Measurements from ENCODE around the gene SLC39A13.

Gene SLC39A13

DNA sequence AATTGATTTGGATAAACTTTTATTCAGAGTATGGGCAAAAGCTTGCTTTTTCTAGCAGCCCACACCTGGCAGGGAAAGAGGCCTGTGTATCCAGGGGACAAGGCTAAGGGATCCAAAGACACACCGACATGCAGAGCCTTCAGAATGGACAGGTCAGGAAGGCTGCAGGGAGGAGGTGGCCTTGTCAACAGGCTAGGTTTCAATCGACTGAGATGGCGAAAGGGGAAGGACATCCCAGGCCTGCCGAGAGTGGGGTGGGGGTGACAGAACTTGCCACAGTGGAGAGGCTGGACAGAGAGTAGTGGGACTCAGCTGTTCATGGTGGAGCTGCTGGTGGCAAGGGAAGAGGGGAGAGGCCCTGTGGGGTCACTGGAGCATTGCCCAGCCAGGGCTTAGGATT lies 5.3 kb upstream of the SLC39A13 start:
- DNase-seq (ENCODE audit: low read depth in 3 of 3), result no peak

DNA sequence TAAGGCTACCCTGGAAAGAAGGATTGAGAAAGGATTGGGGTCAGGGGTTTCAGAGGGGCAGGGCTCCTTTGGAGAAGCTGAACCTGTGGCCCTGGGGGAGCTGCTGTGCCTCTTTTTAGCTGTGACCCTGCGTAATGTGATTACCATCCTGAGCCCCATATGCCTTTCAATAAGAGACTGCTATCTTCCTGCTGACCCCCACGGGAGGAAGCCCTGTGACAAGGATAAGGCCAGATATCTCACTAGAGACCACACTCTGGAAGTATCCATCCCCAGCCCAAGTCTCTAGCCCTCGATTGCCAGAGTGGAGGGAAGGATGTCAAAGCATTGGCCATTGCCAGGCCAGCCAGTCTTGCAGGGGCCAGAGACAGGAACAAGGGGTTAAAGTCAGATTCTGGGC lies 4.8 kb upstream of the SLC39A13 start:
- no peak for DNase-seq (ENCODE audit: low read depth in 3 of 3)

DNA sequence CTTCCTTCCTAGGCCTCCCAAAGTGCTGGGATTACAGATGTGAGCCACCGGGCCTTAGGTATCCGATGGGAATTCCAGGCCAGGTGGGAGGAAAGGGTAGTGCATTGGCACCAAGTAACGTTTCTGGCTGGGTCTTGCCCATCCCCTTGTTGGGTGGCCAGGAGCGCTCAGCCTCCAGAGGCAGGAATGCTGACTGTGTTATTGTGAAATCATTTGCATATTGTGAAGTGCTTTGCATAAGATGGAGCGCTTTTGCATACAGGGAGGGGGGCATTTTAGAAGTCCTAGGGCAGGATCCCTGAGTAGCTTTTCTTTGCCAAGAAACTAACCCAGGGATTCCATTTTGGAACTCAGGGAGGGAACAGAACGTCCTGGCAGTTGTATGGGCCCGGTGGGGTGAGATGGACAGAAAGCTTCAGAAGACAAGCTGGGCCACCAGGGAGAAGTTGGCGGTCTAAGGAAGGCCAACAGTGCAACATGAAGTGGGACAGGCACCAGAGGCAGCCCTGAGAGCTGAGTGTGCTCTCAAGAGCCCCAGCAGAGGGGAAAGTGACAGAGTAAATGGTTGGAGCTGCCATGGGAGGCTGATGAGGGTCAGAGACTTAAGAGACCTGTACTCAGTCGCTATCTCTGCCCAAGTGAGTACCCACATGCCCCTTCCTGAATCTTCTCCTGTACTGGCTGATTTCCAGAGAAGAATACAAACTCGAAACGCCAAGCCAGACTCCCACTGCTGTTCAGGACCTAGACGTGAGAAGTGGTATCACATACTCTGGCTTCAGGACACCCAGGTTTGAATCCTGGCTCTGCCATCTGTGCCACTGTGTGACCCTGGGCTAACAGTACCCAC lies 1.3 kb upstream of the SLC39A13 start:
- DNase-seq (ENCODE audit: low read depth in 3 of 3), result no peak

DNA sequence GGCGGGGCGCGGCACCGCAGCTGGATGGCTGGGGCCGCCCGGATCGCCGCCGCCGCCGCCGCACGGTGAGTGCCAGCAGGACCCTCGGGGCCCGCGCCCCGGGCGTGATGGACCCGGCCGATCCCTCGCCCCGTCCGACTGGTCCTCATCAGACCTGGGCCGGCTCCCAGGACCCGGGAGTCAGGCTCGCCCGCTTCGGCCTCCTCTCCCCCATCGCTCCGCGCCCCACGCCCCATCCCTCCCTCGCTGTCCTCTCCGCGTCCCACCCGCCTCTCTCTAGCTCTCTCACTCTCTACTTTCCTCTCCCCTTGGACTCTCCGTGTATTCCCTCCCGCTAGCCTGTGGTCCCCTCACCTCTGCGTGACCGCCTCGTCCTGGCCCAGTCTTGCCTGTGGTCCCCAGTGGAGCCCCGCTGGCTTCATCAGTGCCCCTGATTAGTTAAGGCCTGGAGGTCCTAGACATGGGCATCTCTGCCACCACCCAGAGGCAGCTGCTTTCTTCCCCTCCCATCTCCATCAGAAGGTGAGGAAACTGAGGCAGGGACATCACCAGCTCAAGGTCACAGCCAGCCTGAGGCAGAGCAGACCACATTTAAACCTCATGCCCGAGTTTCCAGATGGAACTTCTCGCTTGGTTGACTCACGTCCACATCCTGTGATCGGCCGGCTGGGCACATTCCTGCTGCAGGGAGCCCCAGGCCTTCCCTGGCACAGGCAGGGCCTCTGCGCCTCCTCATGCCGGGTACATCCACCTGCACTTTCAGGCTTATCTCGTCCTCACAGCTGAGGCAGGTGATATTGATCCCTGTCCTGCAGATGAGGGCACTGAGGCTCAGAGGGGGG lies 429 bp downstream of the SLC39A13 start:
- no peak for DNase-seq (ENCODE audit: low read depth in 3 of 3)

DNA sequence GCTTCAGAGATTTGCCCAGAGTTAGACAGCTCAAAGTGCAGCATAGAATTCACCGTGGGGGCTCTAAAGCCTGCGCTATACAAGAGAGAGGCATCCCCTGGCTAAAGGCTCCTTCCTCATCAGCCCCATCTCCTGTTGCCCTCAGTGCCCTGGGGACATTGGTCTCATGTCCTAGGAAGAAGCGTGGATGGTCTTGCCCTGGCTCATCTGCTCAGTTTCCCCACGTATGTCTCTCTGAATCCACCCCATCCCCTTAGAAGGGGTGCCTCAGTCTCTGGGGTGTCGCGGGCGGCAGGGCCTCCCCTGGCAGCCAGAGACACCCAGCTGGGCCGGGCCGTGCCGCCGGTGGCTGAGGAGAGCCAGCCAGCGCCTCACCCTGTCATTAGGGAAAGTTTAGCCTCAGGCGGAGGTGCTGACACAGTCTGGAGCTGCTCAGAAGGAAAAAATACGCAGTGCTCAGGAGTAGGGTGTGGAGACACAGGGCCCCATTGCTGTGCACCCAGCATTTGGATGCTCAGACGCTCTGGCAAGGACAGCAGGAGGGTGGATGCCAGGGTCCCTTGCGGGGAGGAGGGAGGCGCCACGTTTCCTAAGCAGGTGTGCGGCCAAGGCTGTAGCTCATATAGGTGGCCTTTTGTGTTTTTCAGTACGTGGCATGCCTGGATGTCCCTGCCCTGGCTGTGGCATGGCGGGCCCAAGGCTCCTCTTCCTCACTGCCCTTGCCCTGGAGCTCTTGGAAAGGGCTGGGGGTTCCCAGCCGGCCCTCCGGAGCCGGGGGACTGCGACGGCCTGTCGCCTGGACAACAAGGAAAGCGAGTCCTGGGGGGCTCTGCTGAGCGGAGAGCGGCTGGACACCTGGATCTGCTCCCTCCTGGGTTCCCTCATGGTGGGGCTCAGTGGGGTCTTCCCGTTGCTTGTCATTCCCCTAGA lies 1.3 kb downstream of the SLC39A13 start:
- DNase-seq (ENCODE audit: low read depth in 3 of 3), result no peak

DNA sequence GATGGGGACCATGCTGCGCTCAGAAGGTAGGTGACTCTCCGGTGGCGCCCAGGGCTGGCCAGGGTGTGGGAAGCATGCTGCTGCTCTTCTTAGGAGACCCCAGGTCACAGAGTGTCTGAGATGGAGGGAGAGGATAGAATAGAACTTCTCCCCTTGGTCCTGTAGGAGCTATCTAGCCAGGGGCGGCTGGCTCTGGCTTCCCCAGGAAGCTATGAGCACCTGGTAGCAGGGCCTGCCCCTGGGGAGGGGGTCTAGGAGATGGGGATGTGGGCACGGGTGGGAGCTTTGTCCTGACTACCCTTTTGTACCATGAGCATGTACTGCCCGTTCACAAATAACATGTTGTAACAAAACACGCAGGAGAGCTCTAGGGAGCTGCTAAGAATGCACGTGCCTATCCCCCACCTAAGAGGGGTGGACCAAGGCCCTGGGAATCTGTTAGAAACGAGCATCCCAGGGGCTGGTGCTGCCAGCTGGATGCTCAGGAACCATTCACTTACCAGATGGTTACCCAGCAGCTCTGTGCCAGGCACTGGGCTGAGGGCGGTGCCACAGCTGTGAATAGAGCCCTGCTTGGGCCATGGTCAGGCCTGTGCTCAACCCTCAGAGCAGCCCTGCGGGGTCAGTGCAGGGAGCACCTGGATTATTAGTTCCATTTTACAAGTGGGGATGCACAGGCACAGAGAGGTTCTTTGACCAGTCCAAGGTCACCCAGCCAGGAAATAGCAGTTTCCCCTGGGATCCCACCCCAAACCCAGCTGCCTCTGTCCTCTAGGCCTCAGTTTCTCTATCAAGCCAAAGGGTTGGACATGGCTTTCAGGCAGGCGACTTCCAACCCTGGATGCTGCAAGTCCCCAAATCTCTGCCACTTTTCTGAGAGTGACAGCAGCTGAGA lies 2.2 kb downstream of the SLC39A13 start:
- DNase-seq (ENCODE audit: low read depth in 3 of 3), result no peak

DNA sequence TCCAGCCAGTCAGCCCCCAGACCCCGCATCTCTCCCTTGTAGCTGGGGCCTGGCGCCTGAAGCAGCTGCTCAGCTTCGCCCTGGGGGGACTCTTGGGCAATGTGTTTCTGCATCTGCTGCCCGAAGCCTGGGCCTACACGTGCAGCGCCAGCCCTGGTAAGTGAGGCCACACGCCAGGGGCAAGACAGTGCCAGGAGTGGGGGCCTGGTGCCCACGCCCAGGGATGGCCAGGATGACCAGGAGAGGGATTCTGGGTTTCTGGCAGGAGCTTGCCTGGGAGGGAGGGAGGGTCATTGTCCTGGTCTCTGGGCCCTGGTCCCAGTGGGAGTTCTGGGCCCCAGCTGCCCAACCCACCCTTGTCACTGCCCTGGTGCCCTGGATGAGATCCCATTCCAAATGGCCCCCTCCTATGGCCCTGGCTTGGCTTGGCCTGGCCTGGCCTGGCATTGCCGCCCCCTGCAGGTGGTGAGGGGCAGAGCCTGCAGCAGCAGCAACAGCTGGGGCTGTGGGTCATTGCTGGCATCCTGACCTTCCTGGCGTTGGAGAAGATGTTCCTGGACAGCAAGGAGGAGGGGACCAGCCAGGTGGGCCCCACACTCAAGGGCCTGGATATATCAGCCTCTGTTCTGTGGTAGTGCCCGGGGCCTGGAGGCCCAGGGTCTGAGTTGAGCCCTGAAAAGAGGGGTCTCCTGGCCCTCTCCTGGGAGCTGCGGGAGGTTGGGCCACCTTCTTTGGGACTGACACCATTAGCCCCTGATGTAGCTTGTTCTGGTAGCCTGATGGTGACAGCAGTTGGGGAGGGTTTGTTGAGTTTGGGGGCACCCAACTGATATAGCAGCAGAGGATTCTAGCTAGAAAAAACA lies 3.7 kb downstream of the SLC39A13 start:
- peak in 2 of 3 donors; percentile 45 to 53 for DNase-seq (ENCODE audit: low read depth in 3 of 3)

DNA sequence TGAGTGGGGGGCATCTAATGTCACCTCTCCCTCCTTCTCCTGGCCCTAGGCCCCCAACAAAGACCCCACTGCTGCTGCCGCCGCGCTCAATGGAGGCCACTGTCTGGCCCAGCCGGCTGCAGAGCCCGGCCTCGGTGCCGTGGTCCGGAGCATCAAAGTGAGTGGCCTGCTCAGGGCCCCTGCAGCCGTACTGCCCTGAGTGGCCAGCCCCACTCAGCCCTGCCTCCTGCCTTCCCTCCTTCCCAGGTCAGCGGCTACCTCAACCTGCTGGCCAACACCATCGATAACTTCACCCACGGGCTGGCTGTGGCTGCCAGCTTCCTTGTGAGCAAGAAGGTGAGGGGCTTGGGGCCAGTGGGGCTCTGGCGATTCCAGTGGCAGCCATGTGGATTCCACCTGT lies 5.0 kb downstream of the SLC39A13 start:
- no peak for DNase-seq (ENCODE audit: low read depth in 3 of 3)

DNA sequence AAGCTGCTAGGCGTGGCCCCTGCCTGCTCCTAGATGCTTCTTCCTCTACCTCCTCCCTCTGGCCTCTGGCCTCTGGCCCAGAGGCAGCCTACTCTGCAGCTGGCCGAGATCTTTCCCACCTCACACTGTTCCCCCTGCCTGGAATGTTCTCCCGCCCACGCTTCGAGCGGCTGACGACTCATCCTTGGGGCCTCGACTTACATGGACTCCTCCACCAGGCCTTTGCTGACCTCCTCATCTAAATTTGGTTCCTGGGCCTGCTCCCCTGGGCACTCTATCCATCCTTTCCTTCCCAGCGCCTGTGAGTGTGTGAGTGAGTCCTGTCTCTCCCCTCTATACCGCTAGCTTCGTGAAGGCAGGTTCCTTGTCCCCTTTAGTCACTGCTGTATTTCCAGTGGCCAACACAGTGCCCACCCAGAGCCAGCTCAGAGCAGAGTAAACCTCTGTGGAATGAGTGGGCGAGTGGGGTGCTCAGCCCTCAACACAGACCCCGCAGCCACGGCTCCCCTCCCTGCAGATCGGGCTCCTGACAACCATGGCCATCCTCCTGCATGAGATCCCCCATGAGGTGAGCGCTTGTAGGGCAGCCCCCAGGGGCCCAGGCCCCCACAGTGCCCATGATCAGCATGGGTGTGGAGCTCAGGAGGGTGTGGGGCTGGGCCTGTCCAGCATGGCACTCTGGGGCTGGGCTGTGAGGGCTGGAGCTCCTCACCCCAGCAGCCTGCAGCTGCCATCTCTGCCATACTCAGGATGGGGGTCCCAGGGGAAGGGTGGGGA lies 5.7 kb downstream of the SLC39A13 start:
- DNase-seq (ENCODE audit: low read depth in 3 of 3), result no peak

DNA sequence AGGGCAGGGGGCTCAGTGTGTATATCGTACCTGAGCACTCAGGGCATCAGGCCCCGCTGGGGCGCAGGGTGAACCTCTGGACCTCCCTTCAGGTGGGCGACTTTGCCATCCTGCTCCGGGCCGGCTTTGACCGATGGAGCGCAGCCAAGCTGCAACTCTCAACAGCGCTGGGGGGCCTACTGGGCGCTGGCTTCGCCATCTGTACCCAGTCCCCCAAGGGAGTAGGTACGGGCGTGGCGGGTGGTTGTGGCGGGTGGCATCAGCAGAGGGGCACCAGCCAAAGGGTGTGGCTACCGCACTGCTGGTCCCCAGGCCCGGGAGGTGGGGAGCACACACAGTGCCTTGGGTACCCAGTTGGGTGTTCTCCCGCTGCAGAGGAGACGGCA lies 6.3 kb downstream of the SLC39A13 start:
- no peak for DNase-seq (ENCODE audit: low read depth in 3 of 3)

DNA sequence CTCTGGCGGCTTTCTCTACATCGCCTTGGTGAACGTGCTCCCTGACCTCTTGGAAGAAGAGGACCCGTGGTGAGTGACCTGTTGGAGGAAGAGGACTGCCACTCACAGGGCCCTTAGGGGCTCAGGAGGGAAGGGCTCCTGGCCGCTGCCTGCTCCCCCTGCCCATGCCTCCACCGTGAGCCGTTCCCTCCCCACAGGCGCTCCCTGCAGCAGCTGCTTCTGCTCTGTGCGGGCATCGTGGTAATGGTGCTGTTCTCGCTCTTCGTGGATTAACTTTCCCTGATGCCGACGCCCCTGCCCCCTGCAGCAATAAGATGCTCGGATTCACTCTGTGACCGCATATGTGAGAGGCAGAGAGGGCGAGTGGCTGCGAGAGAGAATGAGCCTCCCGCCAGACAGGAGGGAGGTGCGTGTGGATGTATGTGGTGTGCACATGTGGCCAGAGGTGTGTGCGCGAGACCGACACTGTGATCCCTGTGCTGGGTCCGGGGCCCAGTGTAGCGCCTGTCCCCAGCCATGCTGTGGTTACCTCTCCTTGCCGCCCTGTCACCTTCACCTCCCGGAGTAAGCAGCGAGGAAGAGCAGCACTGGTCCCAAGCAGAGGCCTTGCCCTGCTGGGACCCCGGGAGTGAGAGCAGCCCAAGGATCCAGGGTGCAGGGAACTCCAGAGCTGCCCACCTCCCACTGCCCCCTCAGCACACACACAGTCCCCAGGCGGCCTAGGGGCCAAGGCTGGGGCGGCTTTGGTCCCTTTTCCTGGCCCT lies 6.9 kb downstream of the SLC39A13 start:
- no peak for DNase-seq (ENCODE audit: low read depth in 3 of 3)

DNA sequence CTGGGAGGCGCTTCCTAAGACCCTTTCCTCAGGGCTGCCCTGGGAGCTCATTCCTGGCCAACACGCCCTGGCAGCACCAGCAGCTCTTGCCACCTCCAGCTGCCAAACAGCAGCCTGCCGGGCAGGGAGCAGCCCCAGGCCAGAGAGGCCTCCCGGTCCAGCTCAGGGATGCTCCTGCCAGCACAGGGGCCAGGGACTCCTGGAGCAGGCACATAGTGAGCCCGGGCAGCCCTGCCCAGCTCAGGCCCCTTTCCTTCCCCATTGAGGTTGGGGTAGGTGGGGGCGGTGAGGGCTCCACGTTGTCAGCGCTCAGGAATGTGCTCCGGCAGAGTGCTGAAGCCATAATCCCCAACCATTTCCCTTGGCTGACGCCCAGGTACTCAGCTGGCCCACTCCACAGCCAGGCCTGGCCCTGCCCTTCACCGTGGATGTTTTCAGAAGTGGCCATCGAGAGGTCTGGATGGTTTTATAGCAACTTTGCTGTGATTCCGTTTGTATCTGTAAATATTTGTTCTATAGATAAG lies 7.6 kb downstream of the SLC39A13 start:
- no peak for DNase-seq (ENCODE audit: low read depth in 3 of 3)

DNA sequence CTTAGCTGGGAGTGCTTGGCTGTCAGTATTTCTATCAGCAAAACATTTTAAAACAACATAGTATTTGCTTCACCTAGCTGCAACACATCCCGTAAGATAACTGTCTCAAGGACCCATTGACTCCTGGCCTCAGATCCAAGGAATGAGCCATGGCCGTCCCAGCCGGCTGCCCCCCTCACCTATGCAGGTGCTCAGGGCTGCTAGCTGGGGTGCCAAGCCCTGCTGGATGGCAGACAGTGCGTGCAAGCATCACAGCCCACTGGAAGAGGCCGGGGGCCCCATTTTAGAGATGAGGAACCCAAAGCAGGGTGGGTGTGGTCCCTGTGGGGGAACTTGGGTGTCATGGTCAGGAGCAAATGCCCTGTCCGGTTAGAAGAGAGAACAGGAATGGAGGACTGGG lies 9.3 kb downstream of the SLC39A13 start:
- no peak for DNase-seq (ENCODE audit: low read depth in 3 of 3)

DNA sequence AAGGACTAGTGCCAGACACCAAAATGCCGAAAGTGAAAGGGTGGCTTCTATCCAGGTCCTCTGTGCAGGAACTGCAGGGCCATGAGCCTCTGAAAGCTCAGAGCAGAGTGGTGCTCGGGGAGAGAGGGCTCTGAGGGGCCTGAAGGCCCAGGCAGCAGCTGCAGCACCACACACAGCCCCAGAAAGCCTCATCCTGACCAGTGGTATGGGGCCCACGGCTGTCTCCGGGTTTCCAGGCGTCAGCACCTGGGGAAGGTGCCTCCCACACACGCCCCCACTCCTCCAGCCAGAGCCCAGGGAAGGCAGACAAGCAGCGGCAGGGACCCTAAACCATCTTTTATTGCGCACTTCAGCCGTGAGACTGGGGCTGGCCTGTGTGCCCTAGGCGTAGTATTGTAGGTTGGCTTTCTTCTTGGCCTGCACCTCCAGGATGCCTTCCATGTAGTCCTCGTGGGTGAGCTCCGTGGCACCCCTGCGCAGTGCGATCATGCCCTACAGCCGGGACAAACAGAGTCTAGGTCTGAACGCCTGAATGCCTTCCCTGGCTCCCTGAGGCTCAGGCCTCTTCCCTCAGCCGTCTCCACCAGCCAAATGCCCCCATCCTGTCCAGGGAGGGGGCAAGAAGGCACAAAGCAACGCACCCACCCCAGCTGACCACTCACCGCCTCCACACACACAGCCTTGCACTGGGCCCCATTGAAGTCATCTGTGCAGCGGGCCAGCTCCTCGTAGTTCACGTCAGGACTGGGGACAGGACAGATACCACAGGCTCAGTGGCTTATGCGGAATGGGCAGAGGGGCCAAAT lies 10.3 kb downstream of the SLC39A13 start:
- DNase-seq (ENCODE audit: low read depth in 3 of 3), result no peak

DNA sequence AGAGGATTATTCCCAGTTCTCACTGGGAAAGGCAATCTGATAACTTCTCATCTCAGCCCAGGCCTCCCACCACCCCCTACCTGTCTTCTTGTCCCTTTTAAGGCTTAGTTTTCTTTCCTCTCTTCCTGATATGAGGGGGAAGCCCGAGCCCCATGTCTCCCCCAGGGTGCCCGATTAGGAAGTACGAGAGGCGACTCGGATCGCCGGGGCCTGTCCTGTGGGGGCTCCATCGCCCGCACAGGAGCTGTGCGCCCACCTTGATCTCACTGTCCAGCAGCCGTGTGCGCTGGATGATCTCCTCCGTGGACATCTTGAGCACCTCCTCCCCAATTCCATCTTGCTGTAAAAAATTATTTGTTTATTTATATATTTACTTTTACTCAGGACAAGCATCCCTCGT lies 17.2 kb downstream of the SLC39A13 start:
- no peak for DNase-seq (ENCODE audit: low read depth in 3 of 3)

DNA sequence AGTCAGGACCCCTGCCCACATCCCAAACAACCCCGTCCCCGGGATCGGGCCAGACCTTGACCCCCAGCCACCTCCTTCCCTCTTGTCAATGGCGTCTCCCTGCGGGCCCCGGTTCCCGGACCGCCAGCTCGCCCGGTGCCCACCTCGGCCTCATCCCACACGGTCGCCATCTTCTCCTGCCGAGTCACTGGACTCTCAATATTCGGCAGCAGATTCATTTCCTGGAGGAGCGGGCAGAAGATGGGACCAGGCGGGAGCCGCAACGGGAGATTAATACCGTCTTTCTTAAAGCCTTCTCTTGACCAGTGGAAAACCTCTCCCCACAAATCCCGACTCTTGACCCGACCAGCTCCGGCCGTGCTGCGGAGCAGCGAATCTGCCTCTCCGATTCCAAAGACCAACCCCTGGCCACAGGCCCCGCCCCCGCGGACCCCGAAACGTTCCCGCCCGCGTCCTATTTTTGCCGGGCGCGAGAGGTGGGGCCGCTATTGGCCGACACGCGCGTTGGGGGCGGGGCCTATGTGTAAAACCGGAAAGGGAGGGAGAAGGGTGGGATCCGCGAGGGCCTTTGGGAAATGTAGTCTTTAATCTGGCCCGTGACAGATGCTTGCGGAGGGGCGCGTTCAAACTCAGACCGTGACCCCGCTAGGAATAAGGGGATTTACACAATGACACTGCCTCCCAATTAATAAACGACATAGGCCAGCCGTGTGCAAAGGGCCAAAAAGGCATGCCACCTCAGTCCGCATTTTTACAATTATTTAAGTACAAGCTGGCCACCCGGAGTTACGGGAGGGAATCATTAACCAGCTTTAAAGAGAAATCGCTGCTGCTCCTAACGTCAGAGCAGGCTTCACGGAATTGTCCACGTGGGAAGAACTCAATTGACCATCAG lies 17.9 kb downstream of the SLC39A13 start, which contains the start of gene PSMC3:
TSS of gene PSMC3 (minus strand) at position 378 of the 895 bp plus-strand sequence. CDS start at position 218, 160 bp downstream.
- DNase-seq (ENCODE audit: low read depth in 3 of 3), result peak; percentile 98 to 99 (median 99)

Measured in stimulated activated CD4-positive, alpha-beta T cell treated with anti-CD3 and anti-CD28 coated beads, TNF-alpha, amount 100 ng/mL, for 48 hours (primary cell).